Type B pancreatic cell (in vitro differentiated cells): ENCODE results near the gene ALDOB. TPM values are rescaled to one million over a fixed set of nuclear protein-coding genes. Genes with fewer than 3 reads are reported as not detected.
A peak's percentile ranks its signal among the peaks of the same experiment; 100 is the strongest.

ENCODE experiments used
- DNase-seq: peaks from one replicate; pipeline ENCODE4 v3.0.0; 2021; ENCODE audit warnings: mixed read lengths; ENCODE audit not compliant: unreplicated experiment; ENCODE audit errors: extremely low spot score
- H3K27ac Mint-ChIP-seq: 2 replicates; pipeline ENCODE4 v1.8.0; 2021; ENCODE audit warnings: mild to moderate bottlenecking, mixed read lengths
- H3K27me3 Mint-ChIP-seq: 2 replicates; pipeline ENCODE4 v1.8.0; 2021; ENCODE audit warnings: mixed read lengths
- H3K36me3 Mint-ChIP-seq: 2 replicates; pipeline ENCODE4 v1.8.0; 2021; ENCODE audit warnings: mixed read lengths
- H3K4me1 Mint-ChIP-seq: one replicate; pipeline ENCODE4 v1.8.0; 2021; ENCODE audit warnings: mixed read lengths; ENCODE audit not compliant: unreplicated experiment
- H3K4me3 Mint-ChIP-seq: 2 replicates; pipeline ENCODE4 v1.8.0; 2021; ENCODE audit warnings: mild to moderate bottlenecking, mixed read lengths
- H3K9me3 Mint-ChIP-seq: 2 replicates; pipeline ENCODE4 v1.8.0; 2021; ENCODE audit warnings: mixed read lengths
- total RNA-seq: library from RNA; stranded (reverse); gene quantifications from 2 replicates; pipeline ENCODE4 v1.2.1, GENCODE V29; 2021; ENCODE audit warnings: low replicate concordance
- TF ChIP-seq, protein P1 (sequence below): fragments of 200-600 bp; sonication (generic); conservative IDR thresholded peaks from 2 replicates; pipeline ENCODE4 v1.5.0; 2021; ENCODE audit warnings: antibody characterized with exemption, mild to moderate bottlenecking

Gene ALDOB
- total RNA-seq, 1 donor from 2014 or later = 30.5 TPM

DNA sequence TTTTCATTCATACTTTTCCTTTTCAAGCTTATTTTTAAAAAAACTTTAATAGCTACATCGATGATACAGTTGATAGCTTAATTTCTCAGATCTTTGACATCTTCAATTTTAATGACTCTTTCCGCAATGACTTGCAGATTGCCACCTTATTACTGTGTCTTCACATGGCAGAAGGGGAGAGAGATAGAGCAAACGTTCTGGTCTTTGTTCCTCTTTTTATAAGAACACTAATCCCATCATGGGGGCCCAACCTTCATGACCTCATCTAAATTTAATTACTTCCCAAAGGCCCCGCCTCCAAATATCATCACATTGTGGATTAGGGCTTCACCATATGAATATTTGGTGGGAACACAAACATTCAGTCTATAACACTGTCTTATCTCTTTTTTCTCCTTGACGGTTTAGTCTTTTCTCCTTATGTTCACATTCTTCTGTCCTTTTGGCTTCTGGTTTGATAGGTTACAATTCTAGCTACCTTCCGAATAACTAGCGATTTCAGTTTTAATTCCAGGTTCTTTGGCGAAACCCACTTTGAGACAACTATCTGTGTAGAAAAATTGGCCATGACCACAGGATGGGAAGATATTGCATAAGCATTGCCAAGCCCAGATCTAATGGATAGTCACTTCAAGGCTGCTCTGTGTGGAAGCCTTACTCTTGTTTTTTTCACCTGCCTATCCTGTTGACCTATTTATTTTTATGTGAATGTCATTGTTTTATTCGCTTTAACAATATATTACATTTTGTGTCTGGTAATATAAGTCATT lies 31.9 kb downstream of the ALDOB start:
- no peak for DNase-seq
- Mint-ChIP-seq H3K27me3 (no peaks in the 10 kb centered on the region), H3K27ac (no peak overlapping the region), H3K9me3 (peaks cover 65% of the 10 kb centered on the region), H3K4me1 (peaks cover 17% of the 10 kb centered on the region), H3K4me3 (peak overlapping the region; percentile 24), H3K36me3 (peaks cover 86% of the 10 kb centered on the region)
- TF ChIP-seq, protein P1, sequence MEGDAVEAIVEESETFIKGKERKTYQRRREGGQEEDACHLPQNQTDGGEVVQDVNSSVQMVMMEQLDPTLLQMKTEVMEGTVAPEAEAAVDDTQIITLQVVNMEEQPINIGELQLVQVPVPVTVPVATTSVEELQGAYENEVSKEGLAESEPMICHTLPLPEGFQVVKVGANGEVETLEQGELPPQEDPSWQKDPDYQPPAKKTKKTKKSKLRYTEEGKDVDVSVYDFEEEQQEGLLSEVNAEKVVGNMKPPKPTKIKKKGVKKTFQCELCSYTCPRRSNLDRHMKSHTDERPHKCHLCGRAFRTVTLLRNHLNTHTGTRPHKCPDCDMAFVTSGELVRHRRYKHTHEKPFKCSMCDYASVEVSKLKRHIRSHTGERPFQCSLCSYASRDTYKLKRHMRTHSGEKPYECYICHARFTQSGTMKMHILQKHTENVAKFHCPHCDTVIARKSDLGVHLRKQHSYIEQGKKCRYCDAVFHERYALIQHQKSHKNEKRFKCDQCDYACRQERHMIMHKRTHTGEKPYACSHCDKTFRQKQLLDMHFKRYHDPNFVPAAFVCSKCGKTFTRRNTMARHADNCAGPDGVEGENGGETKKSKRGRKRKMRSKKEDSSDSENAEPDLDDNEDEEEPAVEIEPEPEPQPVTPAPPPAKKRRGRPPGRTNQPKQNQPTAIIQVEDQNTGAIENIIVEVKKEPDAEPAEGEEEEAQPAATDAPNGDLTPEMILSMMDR = no peak

DNA sequence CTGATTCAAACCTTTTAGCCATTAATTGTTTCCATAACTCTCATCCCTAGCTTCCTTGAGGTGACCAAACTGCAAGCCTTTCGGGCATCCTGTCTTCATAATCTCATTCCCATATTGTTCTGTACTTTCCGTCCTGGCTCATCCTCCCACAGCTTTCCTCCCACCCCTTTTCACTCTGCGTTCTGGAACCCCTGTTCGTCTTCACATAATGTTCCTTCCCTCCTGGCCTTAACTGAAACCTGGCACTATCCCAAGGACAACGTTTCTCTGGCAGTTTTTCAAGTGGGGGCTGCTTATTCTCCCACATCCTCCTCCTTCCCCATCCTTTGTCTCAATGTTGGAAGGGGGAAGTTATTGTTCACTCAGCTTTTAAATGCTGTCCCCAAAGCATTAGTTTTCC lies 35.5 kb downstream of the ALDOB start:
- no peaks in the 10 kb centered on the region for H3K27me3 Mint-ChIP-seq
- H3K36me3 Mint-ChIP-seq = peaks cover 79% of the 10 kb centered on the region
- peaks cover 43% of the 10 kb centered on the region for H3K9me3 Mint-ChIP-seq
- peak overlapping the region; percentile 99 for H3K4me3 Mint-ChIP-seq
- DNase-seq = no peak
- peak overlapping the region; percentile 10 for H3K27ac Mint-ChIP-seq
- TF ChIP-seq, protein P1 = no peak
- peaks cover 31% of the 10 kb centered on the region for H3K4me1 Mint-ChIP-seq

DNA sequence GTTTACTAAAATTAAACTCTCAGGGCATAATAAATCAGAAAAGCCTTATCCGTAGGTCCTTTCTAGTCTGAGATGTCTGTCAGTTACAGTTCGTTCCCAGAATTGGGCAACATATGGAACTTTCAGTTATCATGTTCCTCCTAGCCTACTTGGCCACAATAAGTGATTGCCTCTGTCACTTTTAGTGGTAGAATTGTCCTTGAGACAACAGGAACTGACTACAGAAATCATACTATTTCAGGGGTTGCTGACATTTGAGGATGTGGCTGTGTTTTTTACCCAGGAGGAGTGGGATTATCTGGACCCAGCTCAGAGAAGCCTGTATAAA lies 36.0 kb downstream of the ALDOB start:
- H3K27me3 Mint-ChIP-seq = no peaks in the 10 kb centered on the region
- peak overlapping the region; percentile 99 for H3K4me3 Mint-ChIP-seq
- peaks cover 31% of the 10 kb centered on the region for H3K4me1 Mint-ChIP-seq
- DNase-seq = no peak
- TF ChIP-seq, protein P1 = no peak
- H3K27ac Mint-ChIP-seq = peak overlapping the region; percentile 99
- peaks cover 79% of the 10 kb centered on the region for H3K36me3 Mint-ChIP-seq
- peaks cover 42% of the 10 kb centered on the region for H3K9me3 Mint-ChIP-seq

DNA sequence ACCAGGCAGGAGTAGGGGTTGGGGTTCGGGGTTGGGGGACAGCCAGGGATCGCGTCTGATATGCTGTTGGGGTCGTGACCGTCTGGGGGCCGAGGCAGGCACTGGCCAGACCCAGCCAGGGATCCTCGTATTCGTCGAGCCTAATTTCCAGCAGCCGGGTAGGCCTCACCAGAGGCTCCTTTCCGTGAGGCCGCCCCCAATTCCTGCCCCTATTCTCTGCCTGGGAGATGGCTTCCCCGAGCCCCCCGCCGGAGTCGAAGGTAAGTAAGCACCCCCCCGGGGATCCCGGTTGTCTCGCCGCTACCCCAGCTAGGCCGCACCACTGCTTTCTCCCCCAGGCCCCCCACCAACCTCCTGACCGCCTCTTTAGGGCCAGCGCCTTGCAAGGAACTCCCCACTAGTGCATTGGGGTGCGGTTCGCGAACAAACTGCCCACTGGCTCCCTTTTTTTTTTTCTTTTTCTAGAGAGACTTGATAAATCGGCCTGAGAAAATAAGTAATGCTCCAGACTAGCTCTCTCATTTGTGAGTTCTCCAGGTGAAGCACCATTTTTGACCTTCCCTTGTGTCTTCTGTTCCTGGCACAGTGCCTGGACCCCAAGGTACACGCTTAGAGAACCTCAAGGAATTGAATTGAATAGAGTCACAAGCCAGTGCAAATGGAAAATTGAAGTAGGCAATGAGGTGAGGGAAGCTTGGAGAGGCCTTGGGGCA lies 36.5 kb downstream of the ALDOB start:
- Mint-ChIP-seq H3K27me3 (no peaks in the 10 kb centered on the region), H3K36me3 (peaks cover 79% of the 10 kb centered on the region), H3K9me3 (peaks cover 42% of the 10 kb centered on the region), H3K4me3 (peak overlapping the region; percentile 99), H3K27ac (peak overlapping the region; percentile 99), H3K4me1 (peaks cover 31% of the 10 kb centered on the region)
- TF ChIP-seq, protein P1 = no peak
- DNase-seq = peak; percentile 68

DNA sequence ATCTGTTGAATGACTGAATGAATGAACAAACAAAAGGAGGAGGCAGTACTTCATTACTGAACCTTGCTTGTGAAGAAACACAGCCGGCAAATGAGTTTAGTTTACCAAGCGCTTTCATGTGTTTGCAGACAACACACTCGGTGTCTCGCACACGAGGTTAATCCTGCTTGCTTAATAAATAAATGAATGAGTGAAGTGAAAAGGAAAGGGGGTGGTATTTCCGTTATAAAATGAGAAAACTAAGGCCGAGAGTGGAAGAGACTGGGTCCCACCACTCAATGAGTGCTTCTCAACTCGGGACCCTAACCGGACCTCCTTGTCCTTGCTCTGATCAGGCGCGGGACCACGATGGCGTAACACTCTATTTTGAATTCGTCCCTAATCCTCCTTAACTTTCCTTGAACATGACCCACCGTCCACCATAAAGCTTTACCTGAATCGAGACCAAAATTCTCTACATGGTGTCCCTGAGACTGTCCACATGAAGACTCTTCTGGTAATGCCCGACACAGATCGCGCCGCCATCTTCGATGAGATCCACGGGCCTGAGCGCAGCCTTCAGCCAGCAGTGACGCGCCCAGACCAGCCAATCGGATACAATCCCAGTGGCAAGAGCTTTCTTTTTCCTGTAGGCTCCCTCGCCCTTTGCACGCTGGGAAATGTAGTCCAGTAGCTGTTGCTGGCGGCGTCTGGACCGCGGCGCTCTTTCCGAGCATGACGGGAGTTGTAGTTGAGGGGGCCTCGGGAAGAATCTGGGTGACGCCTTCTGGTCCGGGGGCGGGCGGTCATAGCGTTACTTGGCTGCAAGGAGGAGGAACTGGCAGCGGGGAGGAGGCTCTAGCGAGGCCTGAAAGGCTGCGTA lies 37.3 kb downstream of the ALDOB start, which contains the start of the genes MRPL50 and ZNF189:
Gene MRPL50 (minus strand): TSS at position 551 of the 862 bp plus-strand sequence. CDS start 26 bp downstream, at position 525.
Gene ZNF189 (plus strand): TSS at position 784 of the 862 bp plus-strand sequence. CDS start 306 bp downstream, outside the sequence.
- Mint-ChIP-seq H3K4me3 (peak within 1 kb of the TSS; percentile 99), H3K36me3 (peaks cover 76% of the 10 kb centered on the region), H3K27me3 (no peaks in the 10 kb centered on the region), H3K27ac (peak within 1 kb of the TSS; percentile 99), H3K9me3 (peaks cover 34% of the 10 kb centered on the region), H3K4me1 (peaks cover 31% of the 10 kb centered on the region)
- DNase-seq = peak; percentile 94
- TF ChIP-seq, protein P1 = no peak
